Thyroid gland (tissue), 4 donors: Measurements from ENCODE around the gene ECSCR.

Experiments used
- CTCF ChIP-seq, 6 experiments: fragments of 200-600 bp in 3 of 6; fragments of 450-650 bp in 3 of 6; sonication (generic) in 3 of 6; IDR thresholded peaks; one replicate each; pipeline ENCODE4 v1.5.1; 2016 to 2019; ENCODE audit warnings: antibody characterized with exemption in 6 of 6, mild to moderate bottlenecking in 2 of 6, inconsistent platforms in 1 of 6, moderate library complexity in 1 of 6
- POLR2A ChIP-seq, 2 donors: fragments of 450-650 bp; IDR thresholded peaks; one replicate each; pipeline ENCODE4 v1.6.1; 2017; ENCODE audit warnings: antibody characterized with exemption in 2 of 2, mild to moderate bottlenecking in 2 of 2, moderate library complexity in 1 of 2

GRCh38 chr5:139399501-139400121 lies 62.9 kb downstream of the ECSCR start:
- no peak for TF ChIP-seq CTCF (IDR thresholded peaks at IDR 0.05)
- TF ChIP-seq POLR2A (IDR thresholded peaks at IDR 0.05): no peak
